ENCODE data around the gene NID1.

NID1 gene, protein sequence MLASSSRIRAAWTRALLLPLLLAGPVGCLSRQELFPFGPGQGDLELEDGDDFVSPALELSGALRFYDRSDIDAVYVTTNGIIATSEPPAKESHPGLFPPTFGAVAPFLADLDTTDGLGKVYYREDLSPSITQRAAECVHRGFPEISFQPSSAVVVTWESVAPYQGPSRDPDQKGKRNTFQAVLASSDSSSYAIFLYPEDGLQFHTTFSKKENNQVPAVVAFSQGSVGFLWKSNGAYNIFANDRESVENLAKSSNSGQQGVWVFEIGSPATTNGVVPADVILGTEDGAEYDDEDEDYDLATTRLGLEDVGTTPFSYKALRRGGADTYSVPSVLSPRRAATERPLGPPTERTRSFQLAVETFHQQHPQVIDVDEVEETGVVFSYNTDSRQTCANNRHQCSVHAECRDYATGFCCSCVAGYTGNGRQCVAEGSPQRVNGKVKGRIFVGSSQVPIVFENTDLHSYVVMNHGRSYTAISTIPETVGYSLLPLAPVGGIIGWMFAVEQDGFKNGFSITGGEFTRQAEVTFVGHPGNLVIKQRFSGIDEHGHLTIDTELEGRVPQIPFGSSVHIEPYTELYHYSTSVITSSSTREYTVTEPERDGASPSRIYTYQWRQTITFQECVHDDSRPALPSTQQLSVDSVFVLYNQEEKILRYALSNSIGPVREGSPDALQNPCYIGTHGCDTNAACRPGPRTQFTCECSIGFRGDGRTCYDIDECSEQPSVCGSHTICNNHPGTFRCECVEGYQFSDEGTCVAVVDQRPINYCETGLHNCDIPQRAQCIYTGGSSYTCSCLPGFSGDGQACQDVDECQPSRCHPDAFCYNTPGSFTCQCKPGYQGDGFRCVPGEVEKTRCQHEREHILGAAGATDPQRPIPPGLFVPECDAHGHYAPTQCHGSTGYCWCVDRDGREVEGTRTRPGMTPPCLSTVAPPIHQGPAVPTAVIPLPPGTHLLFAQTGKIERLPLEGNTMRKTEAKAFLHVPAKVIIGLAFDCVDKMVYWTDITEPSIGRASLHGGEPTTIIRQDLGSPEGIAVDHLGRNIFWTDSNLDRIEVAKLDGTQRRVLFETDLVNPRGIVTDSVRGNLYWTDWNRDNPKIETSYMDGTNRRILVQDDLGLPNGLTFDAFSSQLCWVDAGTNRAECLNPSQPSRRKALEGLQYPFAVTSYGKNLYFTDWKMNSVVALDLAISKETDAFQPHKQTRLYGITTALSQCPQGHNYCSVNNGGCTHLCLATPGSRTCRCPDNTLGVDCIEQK

DNA sequence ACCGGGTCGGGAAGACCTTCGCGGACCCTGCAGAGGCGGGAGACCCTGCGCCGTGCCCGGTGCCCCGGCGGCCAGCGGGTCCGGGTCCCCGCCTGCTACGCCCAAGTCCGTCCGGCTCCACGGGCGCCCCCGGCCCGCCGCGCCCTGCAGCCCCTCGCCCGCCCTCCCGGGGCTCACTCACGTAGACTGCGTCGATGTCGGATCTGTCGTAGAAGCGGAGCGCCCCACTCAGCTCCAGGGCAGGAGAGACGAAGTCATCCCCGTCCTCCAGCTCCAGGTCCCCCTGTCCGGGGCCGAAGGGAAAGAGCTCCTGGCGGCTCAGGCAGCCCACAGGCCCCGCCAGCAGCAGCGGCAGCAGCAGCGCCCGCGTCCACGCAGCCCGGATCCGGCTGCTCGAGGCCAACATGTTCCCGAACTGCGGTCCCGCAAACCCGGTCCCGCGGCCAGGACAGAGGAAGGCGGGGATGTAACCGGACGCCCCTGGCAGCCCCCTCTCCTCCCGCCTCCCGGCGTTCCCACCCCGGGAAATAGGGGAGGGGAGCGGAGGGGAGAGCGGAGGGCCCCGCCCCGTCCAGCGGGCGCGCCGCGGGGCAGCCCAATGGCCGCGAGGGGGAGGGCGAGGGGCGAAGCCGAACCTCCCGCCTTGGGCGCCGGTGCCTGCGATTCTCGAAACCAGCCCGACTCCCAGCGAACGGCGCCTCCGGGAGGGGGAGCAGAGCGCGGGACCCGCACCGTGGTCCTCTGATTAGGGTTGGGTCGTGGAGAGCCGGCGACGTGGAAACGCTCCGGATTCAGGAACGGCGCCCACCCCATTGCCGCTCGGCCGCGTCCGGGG, at the start of gene NID1:
Gene NID1, minus strand, starts transcription at position 417 of the 835 bp plus-strand sequence. Its CDS starts 11 bp downstream, at position 406.
- peak within 1 kb of the TSS; percentile 90 to 100 for H3K27ac ChIP-seq
- TF ChIP-seq, protein P1, sequence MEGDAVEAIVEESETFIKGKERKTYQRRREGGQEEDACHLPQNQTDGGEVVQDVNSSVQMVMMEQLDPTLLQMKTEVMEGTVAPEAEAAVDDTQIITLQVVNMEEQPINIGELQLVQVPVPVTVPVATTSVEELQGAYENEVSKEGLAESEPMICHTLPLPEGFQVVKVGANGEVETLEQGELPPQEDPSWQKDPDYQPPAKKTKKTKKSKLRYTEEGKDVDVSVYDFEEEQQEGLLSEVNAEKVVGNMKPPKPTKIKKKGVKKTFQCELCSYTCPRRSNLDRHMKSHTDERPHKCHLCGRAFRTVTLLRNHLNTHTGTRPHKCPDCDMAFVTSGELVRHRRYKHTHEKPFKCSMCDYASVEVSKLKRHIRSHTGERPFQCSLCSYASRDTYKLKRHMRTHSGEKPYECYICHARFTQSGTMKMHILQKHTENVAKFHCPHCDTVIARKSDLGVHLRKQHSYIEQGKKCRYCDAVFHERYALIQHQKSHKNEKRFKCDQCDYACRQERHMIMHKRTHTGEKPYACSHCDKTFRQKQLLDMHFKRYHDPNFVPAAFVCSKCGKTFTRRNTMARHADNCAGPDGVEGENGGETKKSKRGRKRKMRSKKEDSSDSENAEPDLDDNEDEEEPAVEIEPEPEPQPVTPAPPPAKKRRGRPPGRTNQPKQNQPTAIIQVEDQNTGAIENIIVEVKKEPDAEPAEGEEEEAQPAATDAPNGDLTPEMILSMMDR (IDR thresholded peaks at IDR 0.05) = no peak
- H3K4me3 ChIP-seq = peak within 1 kb of the TSS; percentile 75
- peak; percentile 96 for DNase-seq (ENCODE audit: low spot score)

DNA sequence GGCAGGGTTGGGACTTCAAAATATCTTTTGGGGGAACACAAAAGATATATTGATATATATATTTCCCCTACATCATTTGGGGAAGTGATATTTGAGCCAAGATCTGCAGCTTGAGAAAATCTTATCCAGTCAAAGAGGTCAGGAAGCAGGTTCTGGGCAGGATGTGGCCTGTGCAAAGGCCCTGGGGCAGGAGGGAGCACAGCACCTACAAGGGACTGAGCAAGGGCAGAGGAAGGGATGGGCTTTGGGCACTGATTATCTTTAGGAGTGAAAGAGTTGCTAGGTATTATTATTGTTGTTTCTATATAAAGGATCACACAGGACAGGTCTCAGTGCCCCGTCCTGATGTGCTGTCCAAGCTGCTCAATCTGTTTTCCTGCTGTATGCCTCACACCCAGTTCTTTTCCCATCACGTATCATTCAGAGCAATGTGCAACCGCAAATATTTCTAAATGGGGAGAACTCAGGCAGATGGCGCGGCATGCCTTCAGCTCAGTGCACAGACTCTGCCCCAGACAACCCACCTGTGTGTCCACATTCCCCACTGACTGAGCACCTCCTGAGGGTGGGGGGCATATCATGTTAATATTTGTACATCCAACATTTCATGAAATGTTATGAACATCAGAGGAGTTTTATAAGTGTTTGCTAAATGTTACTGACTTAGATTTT, 49.3 kb upstream of the NID1 start:
- no peak overlapping the region for H3K27ac ChIP-seq
- TF ChIP-seq, protein P1 (IDR thresholded peaks at IDR 0.05) = no peak
- DNase-seq (ENCODE audit: low spot score) = no peak

DNA sequence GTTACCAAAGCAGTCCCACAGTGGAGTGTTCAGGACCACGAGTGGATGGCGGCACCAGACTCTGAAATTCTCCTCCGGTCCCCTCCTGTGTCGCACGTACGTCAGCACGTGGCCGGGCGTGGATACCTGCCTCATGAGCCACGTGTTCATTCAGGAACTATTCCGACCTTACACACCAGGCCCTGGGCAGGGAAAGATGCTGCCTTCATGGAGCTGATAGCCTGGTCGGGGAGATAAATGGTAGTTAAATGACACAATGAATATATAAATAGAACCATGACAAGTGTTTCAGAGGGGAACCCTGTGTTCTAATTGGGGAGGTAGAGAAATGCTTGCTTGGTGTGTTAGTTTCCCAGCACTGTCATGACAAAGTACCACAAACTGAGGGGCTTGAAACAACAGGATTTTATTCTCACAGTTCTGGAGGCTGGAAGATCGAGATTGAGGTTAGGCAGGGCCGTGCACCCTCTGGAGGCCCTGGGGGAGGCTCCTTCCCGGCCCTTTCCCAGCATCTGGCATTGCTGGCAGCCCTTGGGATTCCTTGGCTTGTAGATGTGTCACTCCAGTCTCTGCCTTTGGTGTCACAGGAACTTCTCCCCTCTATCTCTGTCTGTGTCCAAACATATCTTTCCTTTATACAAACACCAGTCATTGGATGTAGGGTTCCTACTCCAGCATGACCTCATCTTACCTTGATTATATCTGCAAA, 48.6 kb upstream of the NID1 start:
- Histone ChIP-seq H3K4me3 (no peak overlapping the region), H3K27ac (no peak overlapping the region)
- no peak for DNase-seq (ENCODE audit: low spot score)
- TF ChIP-seq, protein P1 (IDR thresholded peaks at IDR 0.05) = no peak

More for the DNA sequence above, 49.3 kb upstream of the NID1 start:
- H3K4me3 ChIP-seq = no peak overlapping the region

DNA sequence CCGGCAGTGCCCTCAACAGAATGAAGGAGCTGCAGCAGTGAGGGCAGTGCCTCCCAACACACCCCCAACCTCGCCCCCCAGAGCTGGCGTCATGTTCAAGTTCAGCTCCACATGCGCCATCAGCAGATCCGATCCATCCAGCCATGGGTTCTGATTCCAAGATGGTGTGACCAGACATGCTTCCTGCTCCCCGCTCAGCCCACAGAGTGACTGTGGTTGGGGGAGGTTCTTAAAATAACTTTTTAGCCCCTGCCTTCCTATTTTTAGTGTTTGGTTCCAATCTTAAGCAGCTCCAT, 47.4 kb upstream of the NID1 start:
- DNase-seq (ENCODE audit: low spot score) = no peak
- TF ChIP-seq, protein P1 (IDR thresholded peaks at IDR 0.05) = no peak
- no peak overlapping the region for H3K4me3 ChIP-seq
- no peak overlapping the region for H3K27ac ChIP-seq

DNA sequence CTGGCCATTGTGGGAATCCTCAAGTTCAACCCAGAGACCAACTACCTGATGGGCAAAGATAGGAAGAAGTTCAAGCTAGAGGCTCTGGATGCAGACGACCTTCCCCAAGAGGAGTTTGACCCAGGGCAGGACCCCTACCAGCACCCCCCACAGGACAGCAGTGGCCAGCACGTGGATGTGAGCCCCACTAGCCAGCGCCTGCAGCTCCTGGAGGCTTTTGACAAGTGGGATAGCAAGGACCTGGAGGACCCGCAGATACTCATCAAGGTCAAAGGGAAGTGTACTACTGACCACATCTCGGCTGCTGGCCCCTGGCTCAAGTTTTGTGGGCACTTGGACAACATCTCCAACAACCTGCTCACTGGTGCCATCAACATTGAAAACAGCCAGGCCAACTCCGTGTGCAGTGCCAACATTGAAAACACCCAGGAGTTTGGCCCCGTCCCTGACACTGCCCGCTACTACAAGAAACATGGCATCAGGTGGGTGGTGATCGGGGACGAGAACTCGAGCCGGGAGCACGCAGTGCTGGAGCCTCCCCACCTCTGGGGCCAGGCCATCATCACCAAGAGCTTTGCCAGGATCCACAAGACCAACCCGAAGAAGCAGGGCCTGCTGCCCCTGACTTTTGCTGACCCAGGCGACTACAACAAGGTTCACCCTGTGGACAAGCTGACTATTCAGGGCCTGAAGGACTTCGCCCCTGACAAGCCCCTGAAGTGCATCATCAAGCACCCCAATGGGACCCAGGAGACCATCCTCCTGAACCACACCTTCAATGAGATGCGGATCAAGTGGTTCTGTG, 46.8 kb upstream of the NID1 start:
- TF ChIP-seq, protein P1 (IDR thresholded peaks at IDR 0.05) = no peak
- no peak for DNase-seq (ENCODE audit: low spot score)
- H3K4me3 ChIP-seq = no peak overlapping the region

More for the DNA sequence above, 46.8 kb upstream of the NID1 start:
- no peak overlapping the region for H3K27ac ChIP-seq

Measured in coronary artery (tissue), 2 donors.